ENCODE results near the gene ZNF597.

The ZNF597 gene

DNA sequence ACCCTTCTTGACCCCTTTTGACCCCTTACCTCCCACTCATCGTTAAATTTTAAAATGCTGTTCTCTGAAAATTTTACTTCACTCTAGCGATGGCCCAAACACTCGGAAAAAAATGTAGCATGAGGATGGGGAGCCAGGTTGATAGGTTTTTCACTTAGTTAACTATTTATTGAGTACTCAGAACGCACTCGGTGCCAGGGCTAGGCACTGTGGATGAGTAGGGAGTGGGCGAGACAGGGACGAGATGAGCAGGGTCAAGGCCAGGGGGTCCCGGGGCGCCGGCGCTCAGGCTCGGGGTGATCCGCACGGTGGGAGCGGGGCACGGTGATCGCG, 42.9 kb downstream of the ZNF597 start:
- Histone ChIP-seq H2AFZ (peak overlapping the region; percentile 84), H3K27me3 (ENCODE audit: control insufficient read depth, insufficient read depth, low read length) (no peaks in the 10 kb centered on the region), H3K27ac (peak overlapping the region; percentile 75), H3K9me3 (ENCODE audit: control insufficient read depth, low read length) (no peaks in the 10 kb centered on the region), H3K4me1 (peaks cover 3% of the 10 kb centered on the region), H3K79me2 (peaks cover 39% of the 10 kb centered on the region), H3K4me3 (ENCODE audit: low read depth, low read length) (peak overlapping the region; percentile 85), H3K9ac (peak overlapping the region; percentile 38), H3K36me3 (ENCODE audit: control insufficient read depth, insufficient read depth, low read length) (no peaks in the 10 kb centered on the region), H3K4me2 (ENCODE audit: low read length) (peak overlapping the region; percentile 93)
- TF ChIP-seq, protein P1, sequence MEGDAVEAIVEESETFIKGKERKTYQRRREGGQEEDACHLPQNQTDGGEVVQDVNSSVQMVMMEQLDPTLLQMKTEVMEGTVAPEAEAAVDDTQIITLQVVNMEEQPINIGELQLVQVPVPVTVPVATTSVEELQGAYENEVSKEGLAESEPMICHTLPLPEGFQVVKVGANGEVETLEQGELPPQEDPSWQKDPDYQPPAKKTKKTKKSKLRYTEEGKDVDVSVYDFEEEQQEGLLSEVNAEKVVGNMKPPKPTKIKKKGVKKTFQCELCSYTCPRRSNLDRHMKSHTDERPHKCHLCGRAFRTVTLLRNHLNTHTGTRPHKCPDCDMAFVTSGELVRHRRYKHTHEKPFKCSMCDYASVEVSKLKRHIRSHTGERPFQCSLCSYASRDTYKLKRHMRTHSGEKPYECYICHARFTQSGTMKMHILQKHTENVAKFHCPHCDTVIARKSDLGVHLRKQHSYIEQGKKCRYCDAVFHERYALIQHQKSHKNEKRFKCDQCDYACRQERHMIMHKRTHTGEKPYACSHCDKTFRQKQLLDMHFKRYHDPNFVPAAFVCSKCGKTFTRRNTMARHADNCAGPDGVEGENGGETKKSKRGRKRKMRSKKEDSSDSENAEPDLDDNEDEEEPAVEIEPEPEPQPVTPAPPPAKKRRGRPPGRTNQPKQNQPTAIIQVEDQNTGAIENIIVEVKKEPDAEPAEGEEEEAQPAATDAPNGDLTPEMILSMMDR (IDR thresholded peaks at IDR 0.05) = no peak

DNA sequence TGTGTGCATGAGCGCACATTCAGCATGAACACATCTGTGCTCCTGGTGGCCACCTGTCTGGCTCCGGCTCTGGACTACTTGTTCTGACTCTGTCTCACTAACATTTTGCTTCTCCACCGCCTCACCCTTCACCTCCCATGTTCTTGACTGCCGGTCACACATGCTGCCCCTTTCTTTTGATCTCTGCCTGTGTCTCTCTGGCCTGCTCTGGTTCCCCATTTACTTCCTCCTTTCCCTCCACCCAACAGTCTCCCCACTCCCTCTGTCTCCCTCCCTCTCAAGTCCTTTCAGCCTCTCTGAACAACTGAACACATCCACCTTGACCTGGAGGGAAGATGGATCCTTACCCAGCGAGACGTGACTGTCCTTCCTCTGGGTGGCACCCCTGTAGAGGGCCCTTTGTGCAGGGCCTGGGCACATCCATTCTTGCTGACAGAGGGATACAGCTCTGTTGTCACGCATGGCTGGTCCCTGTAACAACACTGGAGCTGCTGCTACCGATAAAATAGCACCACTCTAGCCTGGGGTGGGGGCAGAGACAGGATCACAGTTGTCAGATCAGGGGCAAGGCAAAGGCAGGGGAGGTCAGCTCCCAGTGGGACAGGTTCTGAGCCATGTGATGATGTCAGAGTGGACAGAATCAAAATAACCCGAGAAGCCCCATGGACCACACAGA, 53.5 kb downstream of the ZNF597 start:
- no peaks in the 10 kb centered on the region for H3K9me3 ChIP-seq (ENCODE audit: control insufficient read depth, low read length)
- TF ChIP-seq, protein P1 (IDR thresholded peaks at IDR 0.05) = no peak

DNA sequence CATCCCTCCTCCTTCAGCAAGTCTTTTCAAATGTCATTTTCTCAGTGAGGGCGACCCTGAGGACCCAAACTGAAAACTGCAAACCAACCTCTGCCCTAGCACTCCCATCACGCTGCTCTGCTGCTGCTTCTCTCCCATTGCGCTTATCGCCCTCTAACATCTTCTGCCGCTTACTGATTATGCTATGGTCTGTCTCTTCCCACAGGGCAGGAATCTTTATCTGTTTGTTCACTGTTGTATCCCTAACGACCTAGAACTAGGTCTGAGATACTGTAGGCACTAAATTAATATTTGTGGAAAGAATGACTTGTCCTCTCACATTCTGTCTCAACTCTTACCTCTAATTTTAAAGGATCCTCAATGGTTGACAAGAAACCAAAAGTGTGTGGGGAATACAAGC, 55.0 kb downstream of the ZNF597 start:
- Histone ChIP-seq H3K9me3 (ENCODE audit: control insufficient read depth, low read length) (no peaks in the 10 kb centered on the region), H3K27me3 (ENCODE audit: control insufficient read depth, insufficient read depth, low read length) (no peaks in the 10 kb centered on the region), H3K9ac (no peak overlapping the region), H2AFZ (no peak overlapping the region), H3K79me2 (peaks cover 18% of the 10 kb centered on the region), H3K27ac (no peak overlapping the region), H3K4me1 (no peaks in the 10 kb centered on the region), H3K4me2 (ENCODE audit: low read length) (no peak overlapping the region), H3K4me3 (ENCODE audit: low read depth, low read length) (no peak overlapping the region), H3K36me3 (ENCODE audit: control insufficient read depth, insufficient read depth, low read length) (no peaks in the 10 kb centered on the region)
- TF ChIP-seq, protein P1 (IDR thresholded peaks at IDR 0.05) = no peak

More for the DNA sequence above, 53.5 kb downstream of the ZNF597 start:
- H3K4me1 ChIP-seq = no peaks in the 10 kb centered on the region
- H3K36me3 ChIP-seq (ENCODE audit: control insufficient read depth, insufficient read depth, low read length) = no peaks in the 10 kb centered on the region
- no peak overlapping the region for H3K9ac ChIP-seq
- H2AFZ ChIP-seq = no peak overlapping the region
- no peak overlapping the region for H3K27ac ChIP-seq
- H3K4me2 ChIP-seq (ENCODE audit: low read length) = no peak overlapping the region
- H3K27me3 ChIP-seq (ENCODE audit: control insufficient read depth, insufficient read depth, low read length) = no peaks in the 10 kb centered on the region
- peaks cover 7% of the 10 kb centered on the region for H3K79me2 ChIP-seq
- no peak overlapping the region for H3K4me3 ChIP-seq (ENCODE audit: low read depth, low read length)

DNA sequence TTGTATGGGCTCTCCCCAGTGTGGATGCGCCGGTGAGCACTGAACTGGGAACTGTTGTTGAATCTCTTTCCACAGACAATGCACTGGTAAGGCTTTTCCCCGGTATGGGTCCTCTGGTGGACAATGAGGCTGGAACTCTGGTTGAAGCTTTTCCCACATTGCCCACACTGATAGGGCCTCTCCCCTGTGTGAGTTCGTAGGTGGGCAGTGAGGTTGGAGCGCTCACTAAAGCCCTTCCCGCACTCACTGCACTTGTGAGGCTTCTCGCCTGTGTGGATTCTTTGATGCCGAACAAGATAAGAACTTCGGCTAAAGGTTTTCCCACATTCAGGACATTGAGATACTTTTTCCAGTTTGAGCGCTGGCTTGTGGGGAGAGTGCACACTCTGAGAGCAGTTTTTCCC, 60.3 kb downstream of the ZNF597 start:
- H3K4me1 ChIP-seq = no peaks in the 10 kb centered on the region
- no peak overlapping the region for H3K27ac ChIP-seq
- H2AFZ ChIP-seq = no peak overlapping the region
- H3K9me3 ChIP-seq (ENCODE audit: control insufficient read depth, low read length) = peaks cover 11% of the 10 kb centered on the region
- TF ChIP-seq, protein P1 (IDR thresholded peaks at IDR 0.05) = no peak
- peaks cover 34% of the 10 kb centered on the region for H3K79me2 ChIP-seq
- H3K9ac ChIP-seq = no peak overlapping the region
- H3K4me2 ChIP-seq (ENCODE audit: low read length) = no peak overlapping the region
- H3K36me3 ChIP-seq (ENCODE audit: control insufficient read depth, insufficient read depth, low read length) = peaks cover 8% of the 10 kb centered on the region
- no peak overlapping the region for H3K4me3 ChIP-seq (ENCODE audit: low read depth, low read length)
- H3K27me3 ChIP-seq (ENCODE audit: control insufficient read depth, insufficient read depth, low read length) = no peaks in the 10 kb centered on the region

All from parathyroid adenoma (tissue), 2 donors.